HS-5 (cell line): ENCODE results near the gene TP63.

Experiments
- DNase-seq: peaks from one replicate; pipeline ENCODE4 v3.0.0-alpha.2; 2012; ENCODE audit warnings: low read depth

TP63 gene

DNA sequence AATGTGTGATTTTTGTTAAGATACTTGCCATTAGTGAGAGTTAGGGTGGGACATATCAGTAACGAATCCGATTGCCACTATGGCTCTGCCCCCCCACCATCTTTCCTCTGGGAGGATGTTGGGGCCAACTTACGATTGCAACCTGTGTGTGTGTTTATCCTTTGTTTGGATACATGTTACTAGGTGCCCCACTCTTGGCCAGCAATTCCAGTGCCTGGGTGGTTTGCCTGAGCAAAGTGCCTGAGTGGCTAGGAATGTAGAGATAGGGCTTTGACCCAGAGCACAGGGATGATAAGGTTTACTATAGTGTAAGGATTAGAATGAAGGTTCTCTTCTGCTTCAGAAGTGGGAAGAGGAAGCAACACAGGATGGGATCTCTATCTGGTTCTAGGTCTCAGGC lies 231.8 kb downstream of the TP63 start:
- no peak for DNase-seq

DNA sequence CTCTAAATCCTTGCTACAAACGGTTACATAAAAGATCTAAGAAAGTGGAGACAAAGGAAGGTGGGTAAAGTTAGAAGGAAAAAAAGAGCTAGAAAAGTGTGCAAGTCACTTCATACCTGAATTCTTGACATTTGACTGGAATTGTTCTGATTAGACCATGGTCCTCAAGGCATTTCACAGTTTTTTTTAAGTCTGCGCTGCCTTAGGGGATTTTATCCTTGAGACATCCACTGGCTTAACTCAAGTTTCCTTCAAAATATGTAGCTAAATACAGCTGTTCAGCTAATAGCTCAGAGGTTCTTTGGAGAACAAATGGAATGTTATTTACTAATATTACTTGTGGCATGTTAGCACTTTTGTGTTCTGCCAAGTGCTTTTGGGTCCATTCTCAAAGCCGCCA lies 236.9 kb downstream of the TP63 start:
- no peak for DNase-seq

DNA sequence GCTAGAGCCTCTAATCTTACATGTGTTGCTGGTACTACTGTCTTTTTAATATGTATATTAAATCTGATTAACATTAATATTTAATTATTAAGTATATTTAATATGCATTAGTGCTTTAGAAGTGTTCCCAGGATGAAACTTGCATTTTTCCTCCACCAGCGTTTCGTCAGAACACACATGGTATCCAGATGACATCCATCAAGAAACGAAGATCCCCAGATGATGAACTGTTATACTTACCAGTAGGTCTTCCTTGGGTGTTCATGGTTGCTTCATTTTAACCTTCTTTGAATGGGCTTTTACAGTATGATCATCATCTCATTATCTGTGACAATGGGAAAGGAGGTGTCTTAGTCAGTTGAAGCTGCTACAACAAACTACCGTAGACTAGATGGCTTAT lies 238.0 kb downstream of the TP63 start:
- no peak for DNase-seq

DNA sequence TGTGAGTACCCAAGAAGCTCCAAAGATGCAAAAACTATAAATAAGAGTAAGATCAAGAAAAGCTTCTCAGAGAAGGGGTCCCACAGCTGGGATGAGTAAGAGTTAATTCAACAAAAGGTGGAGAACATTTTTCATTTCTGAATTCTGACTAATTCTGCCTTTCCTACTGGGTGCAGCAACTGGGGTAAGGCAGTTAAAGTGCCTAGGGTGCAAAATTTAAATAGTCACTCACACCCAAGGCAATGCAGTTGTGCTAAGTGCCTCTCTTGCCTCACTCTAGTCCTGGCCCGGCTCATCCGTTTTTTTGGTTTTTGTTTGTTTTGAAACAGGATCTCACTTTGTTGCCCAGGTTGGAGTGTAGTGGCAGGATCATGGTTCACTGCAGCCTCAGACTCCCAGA lies 240.2 kb downstream of the TP63 start:
- DNase-seq: no peak

DNA sequence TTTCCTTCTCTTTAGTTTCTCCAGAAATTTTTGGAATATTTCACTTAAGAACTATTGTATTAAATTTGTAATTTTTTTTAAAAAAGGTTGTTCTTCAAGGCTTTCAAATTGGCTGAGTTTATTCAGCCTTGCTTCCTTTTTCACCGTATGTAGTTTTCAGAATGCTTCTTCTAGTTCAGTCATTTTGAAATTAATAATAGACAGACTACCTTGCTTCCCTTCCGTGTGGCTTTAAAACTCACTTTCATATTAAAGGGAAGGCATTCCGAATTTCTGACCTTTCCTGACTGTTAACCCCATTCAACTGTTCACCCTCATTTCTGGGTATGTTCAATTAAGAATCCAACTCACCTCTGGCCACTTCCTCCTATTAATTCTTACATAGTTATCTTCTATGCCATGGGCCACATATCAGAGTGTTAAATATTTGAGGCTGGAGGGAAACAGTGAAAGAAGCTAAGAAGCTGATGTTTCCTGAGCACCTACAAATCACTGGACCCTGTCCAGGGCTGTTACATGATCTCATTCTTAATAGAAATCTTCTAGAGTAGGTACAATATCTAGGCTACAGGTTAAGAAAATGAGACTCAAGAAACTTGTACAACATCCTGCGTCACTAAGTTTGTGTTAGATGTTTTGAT lies 252.0 kb downstream of the TP63 start:
- DNase-seq: no peak

DNA sequence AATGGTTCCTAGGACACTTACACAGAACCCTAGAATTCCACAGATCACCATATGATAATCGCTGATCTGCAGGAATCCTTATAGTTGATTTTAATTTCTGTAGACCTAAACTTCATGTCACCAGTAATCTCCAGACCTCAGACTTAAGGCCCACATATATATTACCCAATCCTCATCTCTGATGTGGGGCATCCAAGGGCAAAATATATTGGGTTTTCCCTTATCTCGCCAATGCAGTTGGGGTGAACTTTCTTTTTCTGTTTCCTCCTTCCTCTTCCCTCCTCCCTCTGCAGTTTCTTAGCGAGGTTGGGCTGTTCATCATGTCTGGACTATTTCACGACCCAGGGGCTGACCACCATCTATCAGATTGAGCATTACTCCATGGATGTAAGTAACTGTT lies 259.3 kb downstream of the TP63 start:
- no peak for DNase-seq

DNA sequence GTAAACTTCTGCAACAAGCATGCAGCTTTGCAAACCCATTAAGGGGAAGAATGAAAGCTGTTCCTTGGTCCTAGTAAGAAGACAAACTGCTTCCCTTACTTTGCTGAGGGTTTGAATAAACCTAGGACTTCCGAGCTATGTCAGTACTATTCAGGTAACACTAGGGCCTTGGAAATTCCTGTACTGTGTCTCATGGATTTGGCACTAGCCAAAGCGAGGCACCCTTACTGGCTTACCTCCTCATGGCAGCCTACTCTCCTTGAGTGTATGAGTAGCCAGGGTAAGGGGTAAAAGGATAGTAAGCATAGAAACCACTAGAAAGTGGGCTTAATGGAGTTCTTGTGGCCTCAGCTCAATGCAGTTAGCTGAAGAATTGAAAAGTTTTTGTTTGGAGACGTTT lies 265.3 kb downstream of the TP63 start:
- no peak for DNase-seq

DNA sequence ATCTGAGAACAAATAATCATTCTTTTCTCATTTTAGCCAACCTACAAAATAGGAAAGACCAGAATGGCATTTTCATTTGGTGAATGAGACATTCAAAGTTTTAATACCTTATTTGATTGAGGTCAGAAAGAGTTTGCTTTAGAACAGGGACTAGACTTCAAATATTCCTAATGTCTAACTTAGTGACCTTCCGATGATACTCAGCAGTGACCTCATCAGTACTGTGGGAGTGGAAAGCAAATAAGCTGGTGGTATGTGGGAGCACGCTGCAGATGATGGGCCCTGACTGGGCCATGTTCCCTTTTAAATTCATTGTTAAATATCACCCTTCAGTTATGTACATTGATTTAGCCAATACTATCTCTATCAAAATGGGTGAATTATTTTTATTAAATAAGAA lies 266.2 kb downstream of the TP63 start:
- DNase-seq: no peak

DNA sequence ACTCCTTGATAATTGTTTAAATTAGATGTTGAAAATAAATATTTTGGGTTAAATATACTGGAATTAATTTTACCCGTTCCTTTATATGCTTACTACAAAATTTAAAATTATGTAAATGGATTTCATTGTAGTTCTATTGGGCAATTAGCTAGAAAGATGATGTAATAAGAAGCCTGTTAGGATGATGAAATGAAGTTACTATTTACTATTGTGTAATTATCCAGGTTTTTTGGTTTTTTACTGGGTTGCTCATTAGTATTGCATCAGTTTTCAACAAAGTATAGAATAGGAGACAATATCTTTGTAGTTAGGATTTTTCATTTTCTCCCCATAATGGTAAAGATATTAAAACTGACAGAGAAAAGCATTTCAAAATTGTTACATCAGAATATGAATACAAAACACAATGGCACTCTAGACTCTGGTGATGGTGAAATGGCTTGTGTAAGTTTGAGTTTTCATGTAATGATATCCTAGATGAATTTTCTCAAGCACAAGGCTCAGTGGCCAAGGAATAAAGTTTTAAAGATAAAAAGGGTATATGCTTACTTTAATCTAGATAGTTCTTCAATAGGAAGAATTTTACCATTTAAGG lies 267.5 kb downstream of the TP63 start:
- no peak for DNase-seq

DNA sequence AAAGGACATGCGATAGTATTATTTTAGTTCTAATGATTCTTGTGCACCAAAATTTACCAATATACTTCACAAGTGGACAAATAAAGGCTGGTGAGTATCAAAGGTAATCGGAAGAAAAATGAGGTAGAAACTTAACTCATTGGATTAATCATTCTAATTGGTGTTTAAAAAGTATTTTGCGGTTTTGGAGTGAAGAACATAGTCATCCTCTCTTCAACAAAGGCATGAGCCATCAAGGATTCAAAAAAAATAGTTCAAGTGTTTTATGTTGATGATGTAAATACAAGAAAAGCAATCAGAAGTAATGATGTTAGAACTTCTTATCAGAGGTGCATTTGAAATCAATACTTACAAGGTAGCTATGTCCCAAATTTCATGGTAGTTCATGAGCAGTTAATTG lies 268.0 kb downstream of the TP63 start:
- DNase-seq: no peak

DNA sequence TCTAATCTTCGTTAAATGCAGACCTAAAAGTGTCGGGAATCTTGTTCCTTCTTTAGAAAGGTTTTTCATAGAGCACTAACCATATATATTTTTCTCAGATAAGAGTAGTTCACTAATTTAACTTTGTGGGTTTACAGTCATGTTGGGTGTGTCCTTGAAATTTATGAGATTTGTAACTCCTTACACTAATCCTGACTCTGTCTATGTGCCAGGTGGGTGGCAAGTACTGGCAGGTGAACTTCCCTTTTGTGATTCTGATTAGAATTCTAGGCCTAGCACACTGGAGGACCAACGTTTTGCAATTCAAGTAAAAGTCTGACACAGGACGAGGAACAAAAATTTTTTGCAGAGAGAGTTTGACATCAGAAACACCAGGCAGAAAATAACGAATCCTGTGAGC lies 269.4 kb downstream of the TP63 start:
- no peak for DNase-seq

DNA sequence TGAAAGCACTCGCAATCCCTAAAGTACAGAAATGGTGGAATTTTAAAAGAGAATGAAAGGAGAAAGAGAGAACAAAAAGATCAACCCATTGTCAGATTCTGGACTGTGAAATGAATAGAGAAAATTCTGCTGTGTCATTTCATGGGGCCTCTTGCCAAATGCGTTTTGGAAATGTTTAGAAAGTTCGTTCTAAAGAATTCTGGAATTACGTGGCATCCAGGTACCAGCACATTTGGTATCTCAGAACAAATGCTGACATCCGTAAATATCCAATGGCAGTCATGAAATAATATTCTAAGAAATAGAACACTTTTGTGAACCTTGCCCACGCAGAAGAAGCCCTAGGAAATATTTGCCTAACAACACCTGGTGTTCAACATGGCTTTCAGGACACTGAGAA lies 270.3 kb downstream of the TP63 start:
- no peak for DNase-seq

DNA sequence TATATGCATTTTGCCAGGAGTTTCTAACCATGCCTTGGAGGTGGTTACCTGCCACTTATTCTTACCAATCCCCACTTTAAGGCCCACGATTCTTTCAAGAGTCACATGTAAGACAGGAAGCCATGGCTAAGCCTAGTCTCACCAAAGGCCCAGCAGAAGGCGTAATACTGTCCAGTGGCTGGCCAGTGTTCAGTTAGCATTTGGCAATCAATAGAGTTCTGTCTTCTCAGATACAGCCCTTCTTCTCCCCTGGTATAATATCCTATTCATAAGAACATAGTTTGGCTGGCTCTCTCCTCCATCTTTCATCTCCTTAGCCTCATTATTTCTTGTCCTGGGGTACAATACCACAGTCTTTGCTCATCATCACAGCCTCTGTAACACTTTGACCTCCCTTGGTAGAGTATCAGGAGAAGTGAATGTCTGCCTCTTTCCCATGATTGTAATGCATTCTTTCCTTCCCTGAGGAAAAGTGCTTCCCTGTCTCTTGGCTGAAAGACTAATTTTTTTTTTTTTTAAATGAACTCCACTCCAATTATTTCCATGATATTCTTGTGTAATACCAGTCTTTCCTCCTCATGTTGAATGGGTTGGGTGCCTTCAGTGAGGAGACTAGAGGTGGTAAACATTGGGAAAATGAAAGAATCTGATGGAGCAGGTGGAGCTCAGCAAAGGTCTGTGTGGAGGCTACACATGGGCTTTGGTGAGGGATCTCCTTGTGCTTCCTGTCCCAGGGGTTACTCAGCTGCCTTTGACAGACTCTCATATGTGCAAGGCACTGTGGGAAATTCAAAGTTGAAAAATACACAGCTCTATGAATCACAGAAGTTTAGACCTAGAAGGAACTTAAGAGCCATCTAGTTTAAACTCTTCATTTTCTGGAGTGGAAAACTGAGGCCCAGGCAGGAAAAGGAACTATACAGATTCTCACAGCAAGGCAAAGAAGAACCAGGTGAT lies 271.3 kb downstream of the TP63 start:
- DNase-seq: no peak

DNA sequence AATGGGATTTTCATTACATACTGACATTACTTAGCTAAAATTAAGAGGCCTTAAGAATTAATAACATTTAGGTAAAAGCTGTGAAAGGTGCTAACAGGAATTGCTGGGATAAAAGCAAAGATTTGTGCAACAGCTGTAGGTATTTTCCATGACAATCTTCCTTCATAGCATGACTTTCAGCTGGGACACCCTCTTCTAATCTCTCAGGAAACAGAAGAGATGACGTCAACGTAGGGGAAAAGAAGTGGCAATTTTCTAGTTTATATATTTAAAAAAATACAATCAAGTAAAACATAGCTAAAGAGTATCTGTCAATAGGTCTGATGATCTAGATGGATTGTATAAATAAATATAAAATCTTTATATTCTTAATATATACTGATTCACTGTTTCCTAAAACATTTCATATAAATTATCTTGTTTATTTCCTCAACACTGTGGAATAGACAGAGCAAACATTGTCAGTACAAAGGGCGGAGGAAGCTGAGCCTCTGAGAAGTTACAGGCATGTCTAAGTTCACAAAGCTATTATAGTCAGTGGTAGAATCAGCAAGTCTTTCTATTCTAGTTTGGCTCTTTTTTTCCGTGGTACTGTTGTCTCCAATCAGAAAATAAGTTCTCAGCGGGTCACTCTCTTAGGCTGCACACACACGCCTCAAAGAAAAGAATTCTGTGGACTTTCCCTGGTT lies 272.5 kb downstream of the TP63 start:
- DNase-seq: no peak

DNA sequence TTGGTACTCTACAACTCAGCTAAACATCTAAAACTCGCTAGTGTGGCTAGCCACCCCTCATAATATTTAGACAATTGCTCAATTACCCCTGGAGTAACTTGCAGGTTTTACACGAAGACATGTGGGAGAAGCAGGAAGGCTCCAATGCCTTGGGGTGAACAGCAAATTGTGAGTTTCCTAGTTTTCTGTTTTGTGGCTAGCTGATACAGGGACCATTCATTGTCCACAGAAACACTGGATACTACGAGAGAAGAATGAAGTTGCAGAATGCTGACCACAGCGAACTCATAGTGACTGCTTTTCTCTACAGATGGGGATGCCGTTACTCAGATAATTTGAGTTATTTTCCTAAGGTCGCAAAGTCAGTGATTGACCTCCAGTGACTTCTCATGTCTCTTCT lies 276.6 kb downstream of the TP63 start:
- no peak for DNase-seq

DNA sequence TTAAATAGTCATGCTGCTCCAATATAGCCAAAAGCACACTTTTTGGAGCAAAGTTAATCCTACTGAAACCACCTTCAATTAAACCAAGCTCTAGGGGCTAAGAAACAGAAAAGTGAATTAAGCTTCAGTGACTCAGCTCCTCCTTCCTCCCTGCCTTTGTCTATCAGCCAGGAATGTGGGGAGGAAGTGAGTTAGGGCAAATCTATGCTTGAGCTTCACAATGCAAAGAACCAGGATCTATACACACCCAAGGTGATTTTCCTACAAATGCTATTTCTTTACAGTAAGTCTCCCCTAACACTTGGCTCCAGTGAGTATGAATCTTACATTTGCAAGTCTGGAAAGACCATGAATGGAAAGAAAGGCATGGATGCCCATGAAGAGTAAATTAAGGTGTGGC lies 277.5 kb downstream of the TP63 start:
- DNase-seq: peak; percentile 68

DNA sequence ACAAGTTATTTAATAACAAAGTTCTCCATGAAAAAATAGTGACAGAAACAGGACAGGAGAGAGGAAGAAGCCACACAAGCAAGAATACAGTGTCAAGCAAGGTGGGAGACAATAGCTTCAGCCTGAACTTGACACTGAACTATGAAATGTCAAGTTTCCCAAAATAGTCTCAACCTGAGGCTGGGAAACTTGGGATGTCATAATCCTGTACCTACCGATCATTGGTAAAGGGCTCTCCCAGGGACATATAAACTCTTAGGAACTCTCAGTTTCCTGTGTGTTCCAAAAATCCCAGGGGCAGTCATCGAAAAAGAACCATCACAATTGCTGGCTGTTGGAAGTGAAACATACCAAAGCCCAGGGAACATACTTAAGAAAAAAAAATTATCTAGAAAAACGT lies 277.9 kb downstream of the TP63 start:
- DNase-seq: no peak

DNA sequence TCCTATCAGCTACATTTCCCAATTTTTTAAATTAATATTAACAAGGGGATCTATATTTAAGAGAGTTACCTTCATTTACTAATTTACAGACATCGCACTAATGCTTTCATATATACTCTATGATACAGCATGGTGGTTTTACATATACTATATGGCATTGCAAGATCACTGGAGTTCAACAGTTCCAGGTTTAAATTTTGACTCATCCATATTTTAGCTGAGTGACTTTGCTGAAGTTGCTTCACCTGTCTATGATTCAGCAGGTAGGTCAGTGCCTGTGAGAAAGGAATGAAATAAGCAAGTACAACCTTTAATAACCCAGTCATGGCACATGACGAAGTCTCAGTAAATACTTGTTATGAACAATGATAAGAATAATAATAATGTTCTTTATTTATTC lies 278.4 kb downstream of the TP63 start:
- no peak for DNase-seq

DNA sequence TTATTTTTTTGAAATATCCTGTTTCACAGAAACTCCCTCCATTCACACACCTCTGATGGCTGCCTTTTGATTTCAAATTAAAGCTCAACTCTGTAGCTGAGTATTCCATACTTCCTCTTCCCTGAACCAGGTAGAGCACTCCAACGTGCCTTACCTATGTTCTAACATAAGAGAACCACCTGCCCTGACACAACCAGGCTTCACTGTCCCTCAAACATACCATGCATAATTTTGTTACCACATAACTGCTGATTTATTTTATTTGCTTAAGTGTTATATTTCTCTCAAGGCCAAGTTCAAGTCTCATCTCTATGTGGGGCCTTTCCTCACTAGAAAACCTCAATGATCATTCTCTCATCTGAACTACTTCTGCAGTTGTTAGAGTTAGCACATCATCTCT lies 279.8 kb downstream of the TP63 start:
- no peak for DNase-seq

DNA sequence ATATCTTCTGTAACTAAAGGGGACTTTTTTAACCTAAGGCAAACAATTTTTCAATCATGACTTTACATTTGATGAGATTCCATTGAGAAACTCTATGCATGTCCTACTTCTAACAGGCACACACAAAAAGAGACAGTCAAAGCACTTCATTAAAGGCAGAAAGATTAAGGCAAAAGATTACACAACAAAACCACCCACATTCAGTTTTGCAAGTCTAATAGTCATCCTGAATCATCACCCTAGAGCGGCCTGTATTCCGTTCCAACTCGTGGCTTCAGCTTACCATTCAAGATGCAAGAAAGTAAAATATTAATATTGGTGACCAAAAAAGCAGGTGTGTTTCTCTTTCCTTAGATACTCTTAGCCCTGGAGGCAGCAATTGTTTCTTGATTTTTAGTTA lies 283.6 kb downstream of the TP63 start:
- DNase-seq: peak; percentile 83

DNA sequence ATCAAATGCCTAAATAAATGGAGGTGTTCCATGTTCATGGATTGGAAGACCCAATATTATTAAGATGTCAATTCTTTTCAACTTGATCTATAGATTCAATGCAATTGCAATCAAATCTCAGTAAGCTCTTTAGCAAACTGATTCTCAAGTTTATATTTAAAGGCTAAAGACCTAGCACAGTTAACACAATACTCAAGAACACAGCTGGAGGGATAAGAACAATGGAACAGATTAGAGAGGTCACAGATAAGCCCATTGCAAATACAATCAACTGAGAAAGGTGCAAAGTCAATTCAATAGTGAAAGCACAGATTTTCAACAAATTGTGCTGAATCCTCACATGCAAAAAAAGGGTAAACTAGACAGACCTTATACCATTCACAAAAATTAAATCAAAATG lies 290.6 kb downstream of the TP63 start:
- DNase-seq: no peak

DNA sequence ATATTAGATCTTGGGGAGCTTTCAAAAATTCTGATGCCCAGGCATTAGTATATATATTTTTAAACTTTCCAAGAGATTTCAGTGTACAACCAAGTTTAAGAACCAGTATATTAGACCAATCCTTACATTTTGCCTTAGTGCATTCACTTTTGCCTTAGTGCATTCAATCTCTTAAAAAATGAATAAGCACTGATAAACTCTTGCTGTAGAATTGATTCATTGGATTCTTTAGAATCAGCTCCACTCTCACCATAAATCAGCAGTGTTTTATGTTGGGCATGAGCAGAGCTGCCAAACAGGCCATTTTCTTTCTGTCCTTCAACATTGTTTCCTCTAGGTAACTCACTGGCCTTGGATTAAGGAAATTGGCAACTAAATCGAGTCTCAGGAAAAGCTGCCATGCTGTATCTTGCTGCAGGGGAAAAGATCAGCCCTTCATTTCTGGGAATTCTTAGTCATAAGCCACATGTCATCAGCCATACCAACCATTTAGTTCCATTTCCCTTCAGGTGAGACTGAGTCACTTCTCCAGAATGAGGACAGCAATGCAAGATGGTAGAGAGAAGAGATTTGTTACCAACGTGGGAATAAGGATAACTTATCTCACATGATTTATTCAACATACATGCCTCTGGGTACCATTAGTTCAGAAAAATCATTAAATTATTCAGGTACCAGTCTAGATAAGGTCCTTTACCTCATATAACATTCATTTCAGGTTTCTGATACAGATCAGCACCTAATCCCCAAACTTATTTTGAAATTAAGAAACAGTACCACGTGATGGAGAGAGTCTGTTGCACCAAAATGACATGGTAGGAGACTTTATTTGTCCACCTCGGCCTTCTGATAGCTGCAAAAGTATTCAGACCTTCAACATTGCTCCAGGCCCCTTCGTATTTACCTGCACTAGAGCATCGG lies 297.0 kb downstream of the TP63 start:
- DNase-seq: no peak
